Hepatocyte (in vitro differentiated cells): ENCODE measurements around the gene HMOX1. TPM values are rescaled to one million over a fixed set of nuclear protein-coding genes. Genes with fewer than 3 reads are reported as not detected.

Experiments used
- DNase-seq: peaks from one replicate; pipeline ENCODE4 v3.0.0-alpha.2; 2016; ENCODE audit warnings: low spot score
- H2AFZ ChIP-seq: fragments of 200-600 bp; sonication (generic); 2 replicates; pipeline ENCODE4 v1.6.0; 2016; ENCODE audit warnings: antibody characterized with exemption, mild to moderate bottlenecking
- H3K27ac ChIP-seq: fragments of 200-600 bp; sonication (generic); 2 replicates; pipeline ENCODE4 v1.5.1; 2016; ENCODE audit warnings: mild to moderate bottlenecking
- H3K27me3 ChIP-seq: fragments of 200-600 bp; sonication (generic); 2 replicates; pipeline ENCODE4 v1.6.1; 2016
- H3K36me3 ChIP-seq: fragments of 200-600 bp; sonication (generic); replicated peaks from 2 replicates; pipeline ENCODE4 v1.5.1; 2016; ENCODE audit warnings: low read depth; ENCODE audit not compliant: insufficient read depth
- H3K4me1 ChIP-seq: fragments of 200-600 bp; sonication (generic); 2 replicates; pipeline ENCODE4 v1.5.1; 2016; ENCODE audit warnings: mild to moderate bottlenecking, moderate library complexity; ENCODE audit not compliant: insufficient read depth
- H3K4me2 ChIP-seq: fragments of 200-600 bp; sonication (generic); 2 replicates; pipeline ENCODE4 v1.6.0; 2016
- H3K4me3 ChIP-seq: fragments of 200-600 bp; sonication (generic); 2 replicates; pipeline ENCODE4 v1.5.1; 2016; ENCODE audit warnings: mild to moderate bottlenecking
- H3K79me2 ChIP-seq: fragments of 200-600 bp; sonication (generic); 2 replicates; pipeline ENCODE4 v1.6.0; 2017; ENCODE audit warnings: mild to moderate bottlenecking
- H3K9me2 ChIP-seq: fragments of 200-600 bp; sonication (generic); replicated peaks from 2 replicates; pipeline ENCODE4 v1.6.0; 2017; ENCODE audit warnings: mild to moderate bottlenecking; ENCODE audit not compliant: insufficient read depth
- H3K9me3 ChIP-seq: fragments of 200-600 bp; sonication (generic); 2 replicates; pipeline ENCODE4 v1.5.1; 2016; ENCODE audit warnings: low read depth, mild to moderate bottlenecking
- H4K20me1 ChIP-seq: fragments of 200-600 bp; sonication (generic); 2 replicates; pipeline ENCODE4 v1.6.0; 2016; ENCODE audit warnings: mild to moderate bottlenecking; ENCODE audit not compliant: insufficient read depth, poor library complexity, severe bottlenecking
- CTCF ChIP-seq: fragments of 200-600 bp; sonication (generic); IDR thresholded peaks from 2 replicates; pipeline ENCODE4 v1.5.1; 2016; ENCODE audit warnings: antibody characterized with exemption, mild to moderate bottlenecking; ENCODE audit not compliant: poor library complexity
- EZH2 ChIP-seq: fragments of 200-600 bp; sonication (generic); IDR thresholded peaks from 2 replicates; pipeline ENCODE4 v1.6.1; 2016; ENCODE audit warnings: antibody characterized with exemption, mild to moderate bottlenecking, borderline replicate concordance
- EZH2phosphoT487 ChIP-seq: fragments of 200-600 bp; sonication (generic); IDR thresholded peaks from one replicate; pipeline ENCODE4 v1.6.1; 2018; ENCODE audit warnings: antibody characterized with exemption, mild to moderate bottlenecking, low read depth, moderate library complexity; ENCODE audit not compliant: unreplicated experiment, severe bottlenecking
- WGBS: methylation state at CpG from one replicate; pipeline ENCODE4 v1.1.6; 2016; ENCODE audit warnings: low lambda C conversion rate; ENCODE audit errors: missing lambda C conversion rate; 5-methylcytosine and 5-hydroxymethylcytosine counted together
- polyA plus RNA-seq: library from polyadenylated mRNA; unstranded; fragments of >200 nt; fragmentation: Nextera tagmentation; extraction: Ambion mirVana; gene quantifications from 2 replicates; pipeline ENCODE4 v1.2.1, GENCODE V29; 2016
- total RNA-seq: library from RNA; depleted of rRNA; stranded (reverse); fragments of >200 nt; gene quantifications from 2 replicates; pipeline ENCODE4 v1.2.3, GENCODE V29; 2014

The HMOX1 gene
- total and polyA plus RNA-seq, 2 experiments from 2014 or later: 43.8 to 58.6 TPM

GRCh38 chr22:35349368-35349703 is 31.6 kb upstream of the HMOX1 start:
- H3K9me2 ChIP-seq: no peaks in the 10 kb centered on the region
- H3K36me3 ChIP-seq: no peaks in the 10 kb centered on the region
- H2AFZ ChIP-seq: no peak overlapping the region
- peak overlapping the region; percentile 70 for H3K27ac ChIP-seq
- H3K27me3 ChIP-seq: no peaks in the 10 kb centered on the region
- no peak for TF ChIP-seq EZH2
- no peak for TF ChIP-seq EZH2phosphoT487
- no peak for TF ChIP-seq CTCF
- H3K4me2 ChIP-seq: peak overlapping the region; percentile 54
- H3K4me1 ChIP-seq: peaks cover 21% of the 10 kb centered on the region
- H4K20me1 ChIP-seq: no peaks in the 10 kb centered on the region
- no peaks in the 10 kb centered on the region for H3K9me3 ChIP-seq
- no peak for DNase-seq
- 53% methylated on average over 9 of the region's 9 CpGs for WGBS
- no peak overlapping the region for H3K4me3 ChIP-seq
- H3K79me2 ChIP-seq: no peaks in the 10 kb centered on the region

DNA sequence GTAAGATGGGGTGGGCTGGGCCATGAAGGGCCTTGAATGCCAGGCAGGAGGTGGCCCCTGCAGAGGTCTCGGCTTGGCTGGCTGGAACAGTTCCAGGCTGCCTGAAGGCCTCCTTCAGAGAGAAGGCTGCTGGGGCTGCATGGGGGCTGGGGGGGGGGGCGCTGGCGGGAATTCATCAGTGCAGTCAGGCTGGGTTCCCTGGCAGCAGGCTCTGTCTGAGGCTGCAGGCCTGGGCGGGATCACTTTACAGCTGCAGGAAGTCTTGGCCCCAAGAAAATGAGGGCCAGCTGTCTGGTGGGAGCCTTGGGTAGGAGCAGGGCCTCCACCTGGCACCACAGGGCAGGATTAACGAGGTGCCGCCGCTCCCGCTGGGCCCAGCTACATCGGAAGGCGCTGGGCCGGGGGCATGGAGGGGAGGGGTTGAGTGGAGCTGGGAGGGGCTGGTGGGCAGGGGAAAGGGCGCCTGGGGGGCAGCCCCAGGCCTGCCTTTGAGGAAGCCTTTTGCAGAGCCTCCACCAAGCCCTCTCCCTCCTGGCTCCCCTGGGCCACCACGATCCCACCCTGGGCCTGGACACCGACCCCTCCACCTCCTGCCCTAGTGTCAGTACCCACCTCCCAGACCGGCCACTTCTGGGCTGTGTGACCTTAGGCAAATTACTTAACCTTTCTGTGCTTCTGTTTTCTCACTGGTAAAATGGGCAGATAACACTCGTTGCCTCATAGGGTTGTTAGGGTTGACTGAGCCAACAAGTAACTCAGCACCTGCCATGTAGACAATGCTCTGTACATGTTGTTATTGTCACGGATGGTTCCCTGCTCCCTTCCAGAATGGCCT is 31.0 kb upstream of the HMOX1 start:
- no peaks in the 10 kb centered on the region for H4K20me1 ChIP-seq
- no peaks in the 10 kb centered on the region for H3K79me2 ChIP-seq
- no peaks in the 10 kb centered on the region for H3K9me3 ChIP-seq
- no peaks in the 10 kb centered on the region for H3K27me3 ChIP-seq
- H3K27ac ChIP-seq: peak overlapping the region; percentile 70
- H3K9me2 ChIP-seq: no peaks in the 10 kb centered on the region
- no peak overlapping the region for H2AFZ ChIP-seq
- peak; percentile 69 for DNase-seq
- peak overlapping the region; percentile 87 for H3K4me2 ChIP-seq
- no peaks in the 10 kb centered on the region for H3K36me3 ChIP-seq
- H3K4me1 ChIP-seq: peaks cover 21% of the 10 kb centered on the region
- TF ChIP-seq CTCF (no peak), EZH2phosphoT487 (no peak), EZH2 (no peak)
- WGBS: 61% methylated on average over 9 of the region's 17 CpGs
- no peak overlapping the region for H3K4me3 ChIP-seq

GRCh38 chr22:35350539-35351503 is 30.1 kb upstream of the HMOX1 start:
- 3% methylated on average over 45 of the region's 47 CpGs for WGBS
- H2AFZ ChIP-seq: peak overlapping the region; percentile 46
- TF ChIP-seq CTCF: peak; percentile 98
- no peak for TF ChIP-seq EZH2phosphoT487
- no peak for TF ChIP-seq EZH2

More at GRCh38 chr22:35350539-35351503, 30.1 kb upstream of the HMOX1 start:
- Histone ChIP-seq H3K27ac (peak overlapping the region; percentile 74), H3K36me3 (no peaks in the 10 kb centered on the region), H3K4me1 (peaks cover 21% of the 10 kb centered on the region), H4K20me1 (no peaks in the 10 kb centered on the region), H3K4me3 (peak overlapping the region; percentile 22), H3K9me2 (no peaks in the 10 kb centered on the region), H3K4me2 (peak overlapping the region; percentile 87), H3K27me3 (no peaks in the 10 kb centered on the region), H3K79me2 (no peaks in the 10 kb centered on the region), H3K9me3 (no peaks in the 10 kb centered on the region)
- DNase-seq: peak; percentile 94
